Heart right ventricle (tissue), 16 donors: ENCODE results near the gene NOL4. TPM values are rescaled to one million over a fixed set of nuclear protein-coding genes. Genes with fewer than 3 reads are reported as not detected.

Experiments used
- ATAC-seq, 8 donors: fragments of 200-7000 bp; cut with Tn5 transposase; one replicate each; pipeline ENCODE4 v1.9.1; 2020; ENCODE audit warnings: mild to moderate bottlenecking in 8 of 8, moderate library complexity in 8 of 8, moderate number of reproducible peaks in 1 of 8
- DNase-seq, 2 donors: peaks; one replicate each; pipeline ENCODE4 v3.0.0-alpha.2; 2020
- H3K27ac ChIP-seq, 10 donors: fragments of 200-600 bp; sonication (generic) in 2 of 10; one replicate each; pipeline versions ENCODE4 v1.5.0 to v1.8.0; 2020 to 2022; ENCODE audit warnings: mild to moderate bottlenecking in 3 of 10
- H3K27me3 ChIP-seq, 7 donors: fragments of 200-600 bp; one replicate each; pipeline ENCODE4 v1.8.0; 2021 to 2022; ENCODE audit warnings: mild to moderate bottlenecking in 2 of 7
- H3K36me3 ChIP-seq, 9 donors: fragments of 200-600 bp; sonication (generic) in 1 of 9; one replicate each; pipeline versions ENCODE4 v1.5.0 to v1.8.0; 2020 to 2022; ENCODE audit warnings: mild to moderate bottlenecking in 2 of 9
- H3K4me1 ChIP-seq, 9 donors: fragments of 200-600 bp; sonication (generic) in 1 of 9; one replicate each; pipeline versions ENCODE4 v1.5.0 to v1.8.0; 2020 to 2022; ENCODE audit warnings: mild to moderate bottlenecking in 4 of 9
- H3K4me3 ChIP-seq, 10 donors: fragments of 200-600 bp; sonication (generic) in 2 of 10; one replicate each; pipeline versions ENCODE4 v1.5.0 to v1.8.0; 2020 to 2022; ENCODE audit warnings: mild to moderate bottlenecking in 7 of 10, moderate library complexity in 2 of 10
- H3K9me3 ChIP-seq, 11 donors: fragments of 200-600 bp in 10 of 11; sonication (generic) in 2 of 11; one replicate each; pipeline versions ENCODE4 v1.5.0 to v1.8.0; 2013 to 2022; ENCODE audit warnings: mild to moderate bottlenecking in 2 of 11, control low read depth in 1 of 11, moderate library complexity in 1 of 11
- WGBS, 2 donors: extraction: QIAGEN DNeasy Blood & Tissue Kit; methylation state at CpG; one replicate each; pipeline ENCODE4 v1.1.7; 2013; ENCODE audit warnings: inconsistent platforms in 1 of 2; 5-methylcytosine and 5-hydroxymethylcytosine counted together
- intact Hi-C, 10 donors: fragments of 100-400 bp; cut with DNase I; formaldehyde crosslinking; loops; one replicate each; pipeline versions ENCODE4 v1.11.1 to v1.14.2; 2022
- polyA plus RNA-seq, 2 donors: library from polyadenylated mRNA; stranded (reverse); fragments of 200-250 nt; gene quantifications; one replicate each; pipeline ENCODE4 v1.2.3, GENCODE V29; 2013
- total RNA-seq, 10 donors: library from RNA; stranded (reverse); fragmentation: NEBNext Ultra II Directional in 3 of 10; extraction: Animal tissue kit (Norgen Biotek cat#: 25700) in 3 of 10; gene quantifications; one replicate each; pipeline versions ENCODE4 v1.2.1 to v1.2.4, GENCODE V29; 2021 to 2023
- TF ChIP-seq, protein P1 (sequence below), 9 donors: fragments of 200-600 bp; sonication (generic) in 2 of 9; IDR thresholded peaks; one replicate each; pipeline versions ENCODE4 v1.5.0 to v1.8.0; 2021 to 2022; ENCODE audit warnings: antibody characterized with exemption in 9 of 9, mild to moderate bottlenecking in 5 of 9, moderate library complexity in 1 of 9
- donor health status: Arrhythmogenic right ventricular cardiomyopathy.
- donor health status: ischemic (EF 13 %, LVEDD 7.1; RV severe dilation, severe dysfunction).
- donor health status: healthy with polysubstance abuse.
- donor health status: DM: no; HTN: yes; CAD: no.
- donor health status: DM: no; HTN: no; CAD: no.
- donor health status: ischemic (EF 25% LVEDD 6.9; RV normal size, moderate dysfunction).
- donor health status: ischemic (EF 25% LVEDD 5.7; RV mildly dilated, moderate dysfunction).
- donor health status: healthy.
- donor health status: DM: yes; HTN: yes; CAD: no.
- donor health status: Ischemic cardiomyopathy.
- donor health status: ischemic (EF 35%, LVEDD 5.7; RV mildly dilated, moderate dysfunction).
- donor health status: nonischemic (EF 11% LVEDD 7.7; RV severe dilation, severe dysfunction).
- donor health status: DM: yes; HTN: yes; CAD: no.
- donor health status: PGD.
- donor health status: ischemic (EF 29% LVEDD 5.4; RV normal size, mild dysfunction).
- donor health status: nonischemic (EF 23%, LVEDD 6.1; RV moderate dilation, normal function).

Gene NOL4
- total and polyA plus RNA-seq, 12 donors, result 0.03 to 0.73 (median 0.40) TPM; not detected in 6

DNA sequence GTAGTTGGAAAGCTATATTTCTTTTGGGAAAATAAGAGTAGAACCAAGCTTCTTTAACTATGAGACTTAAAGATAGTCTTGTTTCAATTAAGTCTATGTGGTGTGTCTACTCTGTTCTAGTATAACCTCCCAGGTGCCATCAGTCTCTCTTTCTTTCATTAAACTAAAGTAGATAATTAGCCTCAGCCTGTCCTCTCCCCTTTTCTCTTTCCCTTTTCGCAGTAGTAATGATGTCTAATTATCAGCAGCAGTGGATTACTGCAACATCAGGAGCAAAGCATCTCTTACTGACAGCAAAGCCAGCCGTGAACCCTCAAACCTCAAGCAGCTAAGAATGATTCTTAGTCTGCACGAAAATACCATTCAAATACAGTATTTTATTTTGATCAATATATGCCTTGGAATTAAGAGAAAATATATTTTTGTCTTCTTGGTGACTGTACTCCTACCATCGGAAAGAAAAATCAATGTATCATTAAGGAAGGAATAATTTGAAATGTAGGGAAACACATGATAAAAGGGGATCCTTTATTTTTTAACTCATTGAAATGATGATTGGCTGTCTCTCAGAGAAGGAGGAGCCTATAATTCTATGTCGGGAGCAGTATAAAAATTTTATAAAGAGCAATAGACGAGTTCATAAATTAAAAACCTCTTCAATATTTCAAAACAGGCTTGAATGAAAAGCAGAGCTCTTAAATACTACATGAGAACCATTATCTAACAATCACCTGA, 4.5 kb downstream of the NOL4 start:
- no peak overlapping the region for H3K27ac ChIP-seq
- TF ChIP-seq, protein P1, sequence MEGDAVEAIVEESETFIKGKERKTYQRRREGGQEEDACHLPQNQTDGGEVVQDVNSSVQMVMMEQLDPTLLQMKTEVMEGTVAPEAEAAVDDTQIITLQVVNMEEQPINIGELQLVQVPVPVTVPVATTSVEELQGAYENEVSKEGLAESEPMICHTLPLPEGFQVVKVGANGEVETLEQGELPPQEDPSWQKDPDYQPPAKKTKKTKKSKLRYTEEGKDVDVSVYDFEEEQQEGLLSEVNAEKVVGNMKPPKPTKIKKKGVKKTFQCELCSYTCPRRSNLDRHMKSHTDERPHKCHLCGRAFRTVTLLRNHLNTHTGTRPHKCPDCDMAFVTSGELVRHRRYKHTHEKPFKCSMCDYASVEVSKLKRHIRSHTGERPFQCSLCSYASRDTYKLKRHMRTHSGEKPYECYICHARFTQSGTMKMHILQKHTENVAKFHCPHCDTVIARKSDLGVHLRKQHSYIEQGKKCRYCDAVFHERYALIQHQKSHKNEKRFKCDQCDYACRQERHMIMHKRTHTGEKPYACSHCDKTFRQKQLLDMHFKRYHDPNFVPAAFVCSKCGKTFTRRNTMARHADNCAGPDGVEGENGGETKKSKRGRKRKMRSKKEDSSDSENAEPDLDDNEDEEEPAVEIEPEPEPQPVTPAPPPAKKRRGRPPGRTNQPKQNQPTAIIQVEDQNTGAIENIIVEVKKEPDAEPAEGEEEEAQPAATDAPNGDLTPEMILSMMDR (IDR thresholded peaks at IDR 0.05), result no peak
- ATAC-seq (no peak), DNase-seq (no peak)
- H3K27me3 ChIP-seq, result peaks cover 0 to 73% (median 50%) of the 10 kb centered on the region in 7 donors
- no peaks in the 10 kb centered on the region for H3K36me3 ChIP-seq
- H3K4me1 ChIP-seq, result peaks cover 8 to 35% (median 30%) of the 10 kb centered on the region in 9 donors
- H3K9me3 ChIP-seq, result no peaks in the 10 kb centered on the region
- H3K4me3 ChIP-seq, result no peak overlapping the region
- 60 to 64% methylated on average over 6 of the region's 6 CpGs for WGBS, 2 donors
- intact Hi-C loops, result no loop called here

DNA sequence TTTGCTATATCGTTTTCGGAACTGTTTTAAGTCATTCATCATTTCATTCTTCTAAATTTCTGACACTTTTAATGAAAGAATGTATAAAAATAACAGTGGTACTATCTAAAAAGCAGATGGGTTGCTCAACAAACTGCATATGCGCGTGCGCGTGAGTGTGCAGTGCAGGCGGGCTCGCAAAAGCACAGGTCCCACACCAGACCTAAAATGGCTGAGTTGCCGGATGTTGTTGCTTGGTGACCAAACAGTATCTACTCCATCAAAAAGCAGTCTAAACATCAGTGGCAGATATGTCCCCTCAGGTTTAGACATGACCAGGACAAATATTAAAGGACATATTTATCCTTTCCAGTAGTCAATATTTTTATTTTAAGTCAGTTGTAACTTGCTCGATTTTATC, 5.1 kb downstream of the NOL4 start:
- DNase-seq, result no peak
- H3K9me3 ChIP-seq, result no peaks in the 10 kb centered on the region
- no peak overlapping the region for H3K27ac ChIP-seq
- no peak for ATAC-seq
- TF ChIP-seq, protein P1 (IDR thresholded peaks at IDR 0.05), result no peak
- H3K36me3 ChIP-seq, result no peaks in the 10 kb centered on the region
- WGBS, 2 donors, result 87 to 94% methylated on average over 10 of the region's 10 CpGs
- H3K4me3 ChIP-seq, result no peak overlapping the region
- H3K4me1 ChIP-seq, result peaks cover 8 to 30% (median 26%) of the 10 kb centered on the region in 9 donors
- intact Hi-C loops, result loop anchor here in 1 of 10 donors (10.0 kb wide), 1 partner anchor 1055 kb away; no protein-coding TSS in a partner anchor
- H3K27me3 ChIP-seq, result peaks cover 0 to 67% (median 44%) of the 10 kb centered on the region in 7 donors

DNA sequence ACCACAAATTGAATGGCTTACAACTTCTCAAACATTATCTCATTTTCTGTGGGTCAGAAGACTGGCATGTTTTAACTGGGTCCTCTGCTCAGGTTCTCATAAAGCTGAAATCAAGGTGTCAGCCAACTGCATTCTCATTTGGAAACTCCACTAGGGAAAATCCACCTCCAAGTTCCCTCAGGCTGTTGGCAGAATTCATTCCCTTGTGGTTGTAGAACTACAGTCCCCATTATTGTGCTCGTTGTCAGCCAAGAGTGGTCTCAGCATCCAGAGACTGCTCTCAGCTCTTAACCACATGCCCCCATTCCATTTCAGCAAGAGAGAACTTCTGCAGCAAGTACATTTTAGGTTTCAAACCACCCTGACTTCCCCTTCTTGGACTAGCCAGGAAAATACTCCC, 12.2 kb downstream of the NOL4 start:
- H3K4me1 ChIP-seq, result no peaks in the 10 kb centered on the region
- no peak overlapping the region for H3K27ac ChIP-seq
- WGBS, 2 donors, result 59 to 72% methylated on average over 1 of the region's 1 CpG
- no peaks in the 10 kb centered on the region for H3K36me3 ChIP-seq
- H3K27me3 ChIP-seq, result peaks cover 0 to 5% (median 0%) of the 10 kb centered on the region in 7 donors
- DNase-seq, result no peak
- intact Hi-C loops, result loop anchor here in 1 of 10 donors (10.0 kb wide), 1 partner anchor 1062 kb away; no protein-coding TSS in a partner anchor
- TF ChIP-seq, protein P1 (IDR thresholded peaks at IDR 0.05), result no peak
- H3K9me3 ChIP-seq, result peaks cover 0 to 4% (median 0%) of the 10 kb centered on the region in 11 donors
- no peak for ATAC-seq
- H3K4me3 ChIP-seq, result no peak overlapping the region

DNA sequence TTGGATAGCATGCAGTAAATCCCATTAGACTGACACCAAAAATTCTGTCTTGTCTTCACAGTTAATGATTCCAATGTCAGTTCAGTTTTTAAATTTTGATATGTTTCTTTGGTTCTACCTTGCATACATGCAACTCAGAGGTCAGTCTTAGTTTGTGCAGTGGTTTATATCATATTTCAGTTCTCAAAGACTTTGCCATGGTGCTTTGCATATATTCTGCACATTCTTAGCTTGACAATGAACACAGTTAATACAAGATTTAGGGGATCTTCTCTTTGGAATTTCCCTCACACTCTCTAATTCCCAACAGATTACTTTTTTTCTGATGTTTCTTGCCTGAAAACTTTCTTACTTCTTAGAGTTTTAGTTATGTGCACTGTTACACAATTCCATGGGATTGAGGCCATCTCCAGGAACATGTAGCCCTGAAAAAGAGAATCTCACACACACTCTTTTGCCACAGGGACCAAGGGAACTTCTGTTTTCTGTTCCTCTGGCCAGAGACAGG, 17.3 kb downstream of the NOL4 start:
- no peak overlapping the region for H3K27ac ChIP-seq
- ATAC-seq (no peak), DNase-seq (no peak)
- intact Hi-C loops, result no loop called here
- H3K36me3 ChIP-seq, result no peaks in the 10 kb centered on the region
- peaks cover 0 to 4% (median 0%) of the 10 kb centered on the region in 11 donors for H3K9me3 ChIP-seq
- TF ChIP-seq, protein P1 (IDR thresholded peaks at IDR 0.05), result no peak
- no peak overlapping the region for H3K4me3 ChIP-seq
- H3K4me1 ChIP-seq, result no peaks in the 10 kb centered on the region
- no peaks in the 10 kb centered on the region for H3K27me3 ChIP-seq
